K562 (cell line): Measurements from ENCODE around the gene MXD3. TPM values are rescaled to one million over a fixed set of nuclear protein-coding genes. Genes with fewer than 3 reads are reported as not detected.

ENCODE experiments used
- ATAC-seq: fragments of 200-7000 bp; cut with Tn5 transposase; 3 replicates; pipeline ENCODE4 v1.9.1; 2020; ENCODE audit warnings: moderate library complexity
- BruUV-seq: library from RNA; stranded (reverse); fragments of 400-500 nt; replicated peaks from 2 replicates; lab custom pipeline; 2021; lab: Mats Ljungman, UMichigan
- CTCF ChIA-PET: fragments of 300-600 bp; formaldehyde crosslinking; extraction: SDS; loops from one replicate; lab custom pipeline; 2021; ENCODE audit warnings: low intra/inter-chr PET ratio; lab: Yijun Ruan, JAX
- POLR2A ChIA-PET: fragments of 300-600, 350-650 bp; sonication (Branson Sonifier 250); formaldehyde crosslinking; extraction: SDS; loops from one replicate; lab custom pipeline; 2021; ENCODE audit warnings: antibody characterized with exemption, inconsistent platforms; lab: Yijun Ruan, JAX
- DNase-seq, 4 experiments: peaks; one replicate each; pipeline versions ENCODE4 v3.0.0 to v3.0.0-alpha.2; 2011 to 2018; ENCODE audit warnings: low spot score in 3 of 4, mixed read lengths in 3 of 4; ENCODE audit errors: extremely low read depth in 1 of 4
- FAIRE-seq: peaks from 2 replicates; lab custom pipeline; 2011; peaks lifted over from hg19 to GRCh38; lab: Jason Lieb, UNC
- H2AFZ ChIP-seq: 2 replicates; pipeline ENCODE4 v1.6.0; 2011; ENCODE audit warnings: low read depth, low read length, control low read depth, inconsistent platforms
- H3K27ac ChIP-seq: fragments of 200-600 bp; 3 replicates; pipeline ENCODE4 v1.8.0; 2011; ENCODE audit warnings: low read depth, mild to moderate bottlenecking, control low read depth, inconsistent platforms, low read length, moderate library complexity, mixed read lengths; ENCODE audit errors: extremely low read depth
- H3K27me3 ChIP-seq, 2 experiments: fragments of 300-600 bp in 1 of 2; 2 replicates in 1 of 2; 3 replicates in 1 of 2; pipeline versions ENCODE4 v1.6.0 to v1.8.0; 2011; ENCODE audit warnings: inconsistent platforms in 2 of 2, low read length in 2 of 2, mild to moderate bottlenecking in 1 of 2, mixed read lengths in 1 of 2, moderate library complexity in 1 of 2; ENCODE audit not compliant: control insufficient read depth in 2 of 2, insufficient read depth in 2 of 2
- H3K36me3 ChIP-seq: fragments of 300-600 bp; 3 replicates; pipeline ENCODE4 v1.8.0; 2011; ENCODE audit warnings: mild to moderate bottlenecking, low read length, inconsistent platforms; ENCODE audit not compliant: control insufficient read depth, insufficient read depth
- H3K4me1 ChIP-seq, 2 experiments: fragments of 200-600 bp in 1 of 2; replicated peaks in 1 of 2; 2 replicates in 1 of 2; 3 replicates in 1 of 2; pipeline versions ENCODE4 v1.5.1 to v1.8.0; 2011; ENCODE audit warnings: inconsistent platforms in 2 of 2, low read length in 2 of 2, mild to moderate bottlenecking in 1 of 2, mixed read lengths in 1 of 2, moderate library complexity in 1 of 2; ENCODE audit not compliant: control insufficient read depth in 2 of 2, insufficient read depth in 2 of 2
- H3K4me2 ChIP-seq: 2 replicates; pipeline ENCODE4 v1.6.1; 2011; ENCODE audit warnings: low read length, control low read depth, inconsistent platforms, mixed read lengths; ENCODE audit not compliant: insufficient read depth
- H3K4me3 ChIP-seq: fragments of 200-600 bp; sonication (generic), shearing (Covaris generic); 2 replicates; pipeline ENCODE4 v1.5.1; 2016; ENCODE audit warnings: control low read depth, inconsistent platforms
- H3K79me2 ChIP-seq: fragments of 200-600 bp; 3 replicates; pipeline ENCODE4 v1.8.0; 2011; ENCODE audit warnings: low read length, inconsistent platforms; ENCODE audit not compliant: control insufficient read depth, insufficient read depth
- H3K9ac ChIP-seq, 2 experiments: 2 replicates each; pipeline versions ENCODE4 v1.6.0 to v1.6.1; 2011; ENCODE audit warnings: low read depth in 2 of 2, low read length in 2 of 2, control low read depth in 1 of 2, inconsistent platforms in 1 of 2, mild to moderate bottlenecking in 1 of 2, mixed read lengths in 1 of 2; ENCODE audit not compliant: insufficient read depth in 1 of 2
- H3K9me1 ChIP-seq: one replicate; pipeline ENCODE4 v1.6.0; 2011; ENCODE audit warnings: inconsistent platforms, mild to moderate bottlenecking, low read length, moderate library complexity; ENCODE audit not compliant: control insufficient read depth, insufficient read depth
- H3K9me3 ChIP-seq: replicated peaks from 2 replicates; pipeline ENCODE4 v1.5.1; 2011; ENCODE audit warnings: low read depth, low read length, inconsistent platforms; ENCODE audit not compliant: control insufficient read depth, insufficient read depth
- H4K20me1 ChIP-seq: replicated peaks from 2 replicates; pipeline ENCODE4 v1.6.1; 2011; ENCODE audit warnings: low read length, inconsistent platforms, mixed read lengths; ENCODE audit not compliant: control insufficient read depth, insufficient read depth
- CBFA2T2 ChIP-seq: fragments of 450-650 bp; conservative IDR thresholded peaks from 2 replicates; pipeline ENCODE4 v1.6.1; 2017; ENCODE audit warnings: mild to moderate bottlenecking
- CEBPG ChIP-seq, 3 experiments: fragments of 200-800 bp in 1 of 3; sonication (Bioruptor generic) in 1 of 3; sonication (generic) in 1 of 3; formaldehyde crosslinking in 1 of 3; IDR thresholded peaks in 2 of 3; conservative IDR thresholded peaks in 1 of 3; 2 replicates each; pipeline versions ENCODE4 v1.6.1 to v1.8.0; 2016 to 2022; ENCODE audit warnings: missing compliant biosample characterization in 2 of 3, missing genetic modification characterization in 2 of 3, mild to moderate bottlenecking in 1 of 3, missing genetic modification reagents in 1 of 3
- CREBBP ChIP-seq: IDR thresholded peaks from one replicate; pipeline ENCODE4 v1.6.1; 2012; ENCODE audit warnings: low read depth, mild to moderate bottlenecking, control low read depth, inconsistent platforms, low read length
- CREM ChIP-seq: IDR thresholded peaks from 2 replicates; pipeline ENCODE4 v1.6.1; 2014; ENCODE audit warnings: antibody characterized with exemption, low read depth
- DPF2 ChIP-seq: fragments of 450-650 bp; IDR thresholded peaks from 2 replicates; pipeline ENCODE4 v1.6.1; 2016
- GATAD2A ChIP-seq: fragments of 450-650 bp; IDR thresholded peaks from 2 replicates; pipeline ENCODE4 v1.6.1; 2017
- HDGF ChIP-seq: fragments of 450-650 bp; IDR thresholded peaks from 2 replicates; pipeline ENCODE4 v1.6.1; 2016
- MIER1 ChIP-seq: fragments of 450-650 bp; IDR thresholded peaks from 2 replicates; pipeline ENCODE4 v1.6.1; 2016; ENCODE audit warnings: antibody characterized with exemption, mild to moderate bottlenecking, low read depth
- NR2C2 ChIP-seq, 2 experiments: fragments of 200-800 bp in 1 of 2; sonication (Bioruptor generic) in 1 of 2; sonication (generic) in 1 of 2; formaldehyde crosslinking in 1 of 2; IDR thresholded peaks; 2 replicates each; pipeline versions ENCODE4 v1.6.1 to v1.8.0; 2016 to 2022; ENCODE audit warnings: mild to moderate bottlenecking in 1 of 2, missing compliant biosample characterization in 1 of 2, missing genetic modification characterization in 1 of 2, missing genetic modification reagents in 1 of 2
- POLR2B ChIP-seq: fragments of 450-650 bp; IDR thresholded peaks from 2 replicates; pipeline ENCODE4 v1.6.1; 2018; ENCODE audit warnings: low read depth; ENCODE audit not compliant: partially characterized antibody
- POLR2G ChIP-seq: fragments of 200-400 bp; formaldehyde crosslinking; IDR thresholded peaks from 2 replicates; pipeline ENCODE4 v1.6.1; 2017; ENCODE audit warnings: low read depth, mild to moderate bottlenecking, antibody characterized with exemption, low read length, moderate library complexity
- RFX5 ChIP-seq: IDR thresholded peaks from 2 replicates; pipeline ENCODE4 v1.6.1; 2011; ENCODE audit warnings: low read depth, mild to moderate bottlenecking, improper control_type of control experiment, low read length
- SIN3A ChIP-seq, 2 experiments: fragments of 150-350 bp in 1 of 2; IDR thresholded peaks; 2 replicates each; pipeline ENCODE4 v1.6.1; 2011 to 2016; ENCODE audit warnings: borderline replicate concordance in 2 of 2, low read depth in 2 of 2, low read length in 2 of 2, mild to moderate bottlenecking in 2 of 2, moderate library complexity in 2 of 2; ENCODE audit not compliant: control insufficient read depth in 1 of 2
- SNIP1 ChIP-seq: fragments of 450-650 bp; IDR thresholded peaks from 2 replicates; pipeline ENCODE4 v1.7.1; 2017; ENCODE audit warnings: low read depth, mild to moderate bottlenecking
- TAF9B ChIP-seq: fragments of 450-650 bp; IDR thresholded peaks from 2 replicates; pipeline ENCODE4 v1.6.1; 2018; ENCODE audit warnings: mild to moderate bottlenecking; ENCODE audit not compliant: partially characterized antibody
- TBL1XR1 ChIP-seq, 2 experiments: IDR thresholded peaks; 2 replicates each; pipeline ENCODE4 v1.6.1; 2012; ENCODE audit warnings: improper control_type of control experiment in 2 of 2, low read length in 2 of 2, mild to moderate bottlenecking in 1 of 2
- TCFL5 ChIP-seq: fragments of 250-450 bp; sonication (Bioruptor Pico); conservative IDR thresholded peaks from 2 replicates; pipeline ENCODE4 v1.6.1; 2021; ENCODE audit warnings: mild to moderate bottlenecking, moderate library complexity, matching md5 sums
- WHSC1 ChIP-seq: IDR thresholded peaks from one replicate; pipeline ENCODE4 v1.6.1; 2012; ENCODE audit warnings: low read length, control low read depth, inconsistent platforms
- ZBTB8A ChIP-seq: fragments of 450-650 bp; IDR thresholded peaks from 2 replicates; pipeline ENCODE4 v1.6.1; 2018; ENCODE audit warnings: mild to moderate bottlenecking, moderate library complexity; ENCODE audit not compliant: partially characterized antibody
- ZNF311 ChIP-seq: fragments of 250-450 bp; sonication (Bioruptor Pico); IDR thresholded peaks from 2 replicates; pipeline ENCODE4 v1.4.0; 2020; ENCODE audit warnings: mild to moderate bottlenecking, moderate library complexity
- ZNF583 ChIP-seq: fragments of 250-450 bp; sonication (Bioruptor Pico); IDR thresholded peaks from 2 replicates; pipeline ENCODE4 v1.4.0; 2020
- WGBS: fragments of 100-300 bp; shearing (Covaris generic); methylation state at CpG from one replicate; pipeline ENCODE4 v1.1.6; 2016; ENCODE audit warnings: low coverage, mixed read lengths; ENCODE audit not compliant: insufficient coverage; ENCODE audit errors: missing lambda C conversion rate; 5-methylcytosine and 5-hydroxymethylcytosine counted together
- in situ Hi-C: fragments of 300-500 bp; cut with MboI; formaldehyde crosslinking; loops from 4 replicates; pipeline ENCODE4 v1.15.0; 2018; ENCODE audit warnings: inconsistent platforms, mixed read lengths
- intact Hi-C: fragments of 100-400 bp; cut with micrococcal nuclease; formaldehyde crosslinking; loops from 2 replicates; pipeline ENCODE4 v1.14.2; 2022
- polyA plus RNA-seq, 8 experiments: library from polyadenylated mRNA; depleted of rRNA in 4 of 8; stranded (reverse) in 5 of 8; unstranded in 3 of 8; fragments of >200 nt; fragmentation: Nextera tagmentation in 2 of 8; fragmentation: Illumina TruSeq in 1 of 8; extraction: Ambion mirVana in 2 of 8; extraction: Trizol in 1 of 8; gene quantifications; 2 replicates each; pipeline versions ENCODE4 v1.2.1 to v1.2.3, GENCODE V29; 2011 to 2014; ENCODE audit warnings: inconsistent platforms in 1 of 8, missing spikeins in 1 of 8
- total RNA-seq, 7 experiments: library from RNA; depleted of rRNA in 6 of 7; stranded (reverse); fragments of >200 nt in 6 of 7; fragmentation: Illumina TruSeq in 2 of 7; extraction: Trizol in 2 of 7; gene quantifications; 2 replicates each; pipeline versions ENCODE4 v1.2.1 to v1.2.3, GENCODE V29; 2011 to 2021; ENCODE audit warnings: low replicate concordance in 1 of 7
- TF ChIP-seq, protein P1 (sequence below): fragments of 450-650 bp; formaldehyde crosslinking; IDR thresholded peaks from 2 replicates; pipeline ENCODE4 v1.4.0; 2020; ENCODE audit warnings: mild to moderate bottlenecking, mixed read lengths

The MXD3 gene
- total and polyA plus RNA-seq, 9 of the 15 experiments (the other 6 are each of a cell fraction or from before 2014, with no cell fraction given), result 0.28 to 24.8 (median 4.5) TPM

DNA sequence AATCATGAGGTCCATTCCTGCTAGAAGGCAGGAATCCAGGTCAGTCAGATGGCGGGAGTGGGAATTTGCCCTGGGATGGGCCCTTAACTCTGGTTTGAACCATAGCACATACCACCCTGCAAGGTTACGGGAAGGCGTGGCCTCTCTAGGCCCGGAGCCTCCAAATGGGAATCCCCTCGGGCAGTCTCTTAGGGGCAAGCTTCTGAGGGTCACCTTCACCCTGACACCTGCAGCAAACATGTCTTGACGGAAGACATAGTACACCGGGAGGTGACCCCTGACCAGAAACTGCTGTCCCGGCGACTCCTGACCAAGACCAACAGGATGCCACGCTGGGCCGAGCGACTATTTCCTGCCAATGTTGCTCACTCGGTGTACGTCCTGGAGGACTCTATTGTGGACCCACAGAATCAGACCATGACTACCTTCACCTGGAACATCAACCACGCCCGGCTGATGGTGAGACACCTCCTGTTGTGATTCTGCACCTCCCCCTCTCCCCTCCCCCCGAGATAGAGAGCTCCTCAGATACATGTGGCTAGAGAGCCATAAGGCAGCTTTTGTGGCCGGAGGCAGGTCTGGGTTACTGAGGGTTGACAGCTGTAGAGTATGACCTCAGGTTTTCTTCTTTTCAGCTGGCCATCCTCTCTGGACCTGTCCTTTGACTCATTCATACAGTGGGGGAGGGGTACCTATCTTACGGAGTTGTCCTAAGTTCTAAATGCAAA lies 7.1 kb downstream of the MXD3 start:
- ATAC-seq (no peak), FAIRE-seq (peak; percentile 74), DNase-seq (peak; percentile 49 to 62 (median 54))
- H3K9me3 ChIP-seq, result no peaks in the 10 kb centered on the region
- H3K9me1 ChIP-seq, result no peaks in the 10 kb centered on the region
- peaks cover 33 to 45% of the 10 kb centered on the region in 2 experiments for H3K4me1 ChIP-seq
- WGBS, result 3% methylated on average over 15 of the region's 19 CpGs
- H2AFZ ChIP-seq, result peak overlapping the region; percentile 86; the same call in 1 of the 2 replicates
- BruUV-seq, result TSS peak; percentile 67
- H3K27me3 ChIP-seq, result no peaks in the 10 kb centered on the region
- POLR2A ChIA-PET, result interaction anchor here (0.7 to 0.8 kb wide), 2 partner anchors 86 to 141 kb away, joined by 3 to 4 read pairs; no protein-coding TSS in a partner anchor
- peak overlapping the region; percentile 94 for H3K4me2 ChIP-seq
- peak overlapping the region; percentile 93 to 99 for H3K9ac ChIP-seq
- peak overlapping the region; percentile 89 for H3K27ac ChIP-seq
- intact Hi-C loops (loop anchor here (5.0 kb wide), 1 partner anchor 172 kb away; the partner anchor contains the start of gene NSD1), in situ Hi-C loops (no loop called here)
- H4K20me1 ChIP-seq, result peaks cover 10% of the 10 kb centered on the region
- peak overlapping the region; percentile 88 for H3K4me3 ChIP-seq
- CTCF ChIA-PET, result interaction anchor here (0.6 kb wide), 1 partner anchor 657 kb away, joined by 3 read pairs; the partner anchor contains the start of gene TSPAN17
- H3K79me2 ChIP-seq, result peaks cover 48% of the 10 kb centered on the region
- H3K36me3 ChIP-seq, result peaks cover 56% of the 10 kb centered on the region
- TF ChIP-seq ZNF311, result no peak
- TF ChIP-seq TAF9B, result peak; percentile 66
- no peak for TF ChIP-seq MIER1
- no peak for TF ChIP-seq NR2C2 (CRISPR knock-in tag; IDR thresholded peaks at IDR 0.05)
- no peak for TF ChIP-seq NR2C2 (tag; IDR thresholded peaks at IDR 0.05)
- TF ChIP-seq CEBPG (CRISPR knock-in tag; IDR thresholded peaks at IDR 0.05), result no peak
- no peak for TF ChIP-seq CEBPG (tag; conservative IDR thresholded peaks at IDR 0.05 in 1 of 2, IDR thresholded peaks at IDR 0.05 in 1 of 2)
- TF ChIP-seq TCFL5 (CRISPR knock-in tag), result no peak
- TF ChIP-seq SIN3A (IDR thresholded peaks at IDR 0.05; ENCODE audit: borderline replicate concordance in 2 of 2, control insufficient read depth in 1 of 2, low read depth in 2 of 2, low read length in 2 of 2), result peak; percentile 21 to 67; a peak in 1 of 4 replicates
- no peak for TF ChIP-seq CREM
- no peak for TF ChIP-seq POLR2G
- no peak for TF ChIP-seq SNIP1
- TF ChIP-seq WHSC1, result no peak
- peak; percentile 20 for TF ChIP-seq POLR2B
- TF ChIP-seq HDGF, result no peak
- no peak for TF ChIP-seq RFX5
- no peak for TF ChIP-seq ZNF583 (CRISPR knock-in tag)
- TF ChIP-seq CREBBP, result no peak
- no peak for TF ChIP-seq TBL1XR1 (IDR thresholded peaks at IDR 0.05; ENCODE audit: low read length in 2 of 2)
- TF ChIP-seq, protein P1, sequence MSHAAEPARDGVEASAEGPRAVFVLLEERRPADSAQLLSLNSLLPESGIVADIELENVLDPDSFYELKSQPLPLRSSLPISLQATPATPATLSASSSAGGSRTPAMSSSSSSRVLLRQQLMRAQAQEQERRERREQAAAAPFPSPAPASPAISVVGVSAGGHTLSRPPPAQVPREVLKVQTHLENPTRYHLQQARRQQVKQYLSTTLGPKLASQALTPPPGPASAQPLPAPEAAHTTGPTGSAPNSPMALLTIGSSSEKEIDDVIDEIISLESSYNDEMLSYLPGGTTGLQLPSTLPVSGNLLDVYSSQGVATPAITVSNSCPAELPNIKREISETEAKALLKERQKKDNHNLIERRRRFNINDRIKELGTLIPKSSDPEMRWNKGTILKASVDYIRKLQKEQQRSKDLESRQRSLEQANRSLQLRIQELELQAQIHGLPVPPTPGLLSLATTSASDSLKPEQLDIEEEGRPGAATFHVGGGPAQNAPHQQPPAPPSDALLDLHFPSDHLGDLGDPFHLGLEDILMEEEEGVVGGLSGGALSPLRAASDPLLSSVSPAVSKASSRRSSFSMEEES (CRISPR knock-in tag), result no peak
- 0 out of 2 replicates have a peak, but pooled peaks have one; percentile 17 for TF ChIP-seq DPF2
- no peak for TF ChIP-seq ZBTB8A
- no peak for TF ChIP-seq GATAD2A
- TF ChIP-seq CBFA2T2, result no peak
